B cell (primary cell): ENCODE results near the gene SYCP2. TPM values are rescaled to one million over a fixed set of nuclear protein-coding genes. Genes with fewer than 3 reads are reported as not detected.

Source experiments
- ATAC-seq: fragments of 200-7000 bp; cut with Tn5 transposase; one replicate; pipeline ENCODE4 v1.10.0; 2021; ENCODE audit warnings: low read depth, mild to moderate bottlenecking, moderate number of reproducible peaks, moderate library complexity
- CTCF ChIA-PET: fragments of 350-600 bp; sonication (Branson Sonifier 250); formaldehyde crosslinking; loops from one replicate; lab custom pipeline; 2021; ENCODE audit warnings: antibody characterized with exemption, inconsistent platforms; lab: Charles Lee
- POLR2A ChIA-PET: fragments of 350-600 bp; sonication (Branson Sonifier 250); formaldehyde crosslinking; loops from one replicate; lab custom pipeline; 2021; ENCODE audit warnings: antibody characterized with exemption; lab: Charles Lee
- DNase-seq: peaks from one replicate; pipeline ENCODE4 v3.0.0; 2013
- H2AFZ ChIP-seq: 2 replicates; pipeline ENCODE4 v1.6.1; 2012; ENCODE audit warnings: mild to moderate bottlenecking, low read depth, low read length; ENCODE audit not compliant: insufficient read depth, poor library complexity, severe bottlenecking
- H3K27ac ChIP-seq, 2 donors: 1 replicate in 1 of 2; 2 replicates in 1 of 2; pipeline ENCODE4 v1.5.1; 2012 to 2013; ENCODE audit warnings: low read length in 2 of 2, mild to moderate bottlenecking in 2 of 2, moderate library complexity in 1 of 2
- H3K27me3 ChIP-seq, 4 experiments: fragments of 200-600 bp in 1 of 4; sonication (generic) in 1 of 4; replicated peaks in 1 of 4; 1 replicate in 2 of 4; 2 replicates in 2 of 4; pipeline versions ENCODE4 v1.6.1 to v1.7.0; 2013 to 2016; ENCODE audit warnings: low read length in 3 of 4, mild to moderate bottlenecking in 2 of 4, mixed read lengths in 1 of 4, moderate library complexity in 1 of 4; ENCODE audit not compliant: insufficient read depth in 4 of 4, control insufficient read depth in 3 of 4; ENCODE audit errors: control extremely low read depth in 1 of 4
- H3K36me3 ChIP-seq, 2 experiments: replicated peaks in 1 of 2; 1 replicate in 1 of 2; 2 replicates in 1 of 2; pipeline versions ENCODE4 v1.6.1 to v1.7.1; 2013; ENCODE audit warnings: low read length in 1 of 2; ENCODE audit not compliant: insufficient read depth in 2 of 2, control insufficient read depth in 1 of 2; ENCODE audit errors: control extremely low read depth in 1 of 2, extremely low read depth in 1 of 2
- H3K4me1 ChIP-seq, 2 donors: fragments of 200-600 bp in 1 of 2; sonication (generic) in 1 of 2; 1 replicate in 1 of 2; 2 replicates in 1 of 2; pipeline versions ENCODE4 v1.5.1 to v1.6.1; 2013 to 2017; ENCODE audit warnings: low read length in 2 of 2; ENCODE audit not compliant: control insufficient read depth in 2 of 2, insufficient read depth in 2 of 2
- H3K4me2 ChIP-seq: replicated peaks from 2 replicates; pipeline ENCODE3; 2012; ENCODE audit warnings: mild to moderate bottlenecking, low read depth, low read length; ENCODE audit not compliant: poor library complexity, severe bottlenecking
- H3K4me3 ChIP-seq, 5 experiments: fragments of 200-600 bp in 1 of 5; sonication (generic) in 1 of 5; 1 replicate in 3 of 5; 2 replicates in 2 of 5; pipeline versions ENCODE4 v1.5.1 to v1.7.0; 2011 to 2016; ENCODE audit warnings: low read length in 4 of 5, mild to moderate bottlenecking in 4 of 5, low read depth in 2 of 5, control low read depth in 1 of 5, moderate library complexity in 1 of 5; ENCODE audit not compliant: insufficient read depth in 1 of 5; ENCODE audit errors: control extremely low read depth in 1 of 5, extremely low read depth in 1 of 5
- H3K79me2 ChIP-seq: fragments of 200-600 bp; sonication (generic); one replicate; pipeline ENCODE4 v1.6.0; 2016; ENCODE audit warnings: low read length; ENCODE audit not compliant: control insufficient read depth, insufficient read depth
- H3K9ac ChIP-seq: fragments of 200-600 bp; sonication (generic); 2 replicates; pipeline ENCODE4 v1.6.1; 2017; ENCODE audit warnings: mild to moderate bottlenecking, low read length, moderate library complexity
- H3K9me3 ChIP-seq, 3 donors: one replicate each; pipeline versions ENCODE4 v1.6.1 to v1.7.1; 2013; ENCODE audit warnings: low read length in 2 of 3; ENCODE audit not compliant: control insufficient read depth in 2 of 3, insufficient read depth in 1 of 3; ENCODE audit errors: control extremely low read depth in 1 of 3
- H4K20me1 ChIP-seq: 2 replicates; pipeline ENCODE4 v1.6.0; 2012; ENCODE audit warnings: mild to moderate bottlenecking, low read length; ENCODE audit not compliant: insufficient read depth, control insufficient read depth, poor library complexity, severe bottlenecking
- H3K27ac Mint-ChIP-seq: one replicate; pipeline ENCODE4 v1.8.0; 2021; ENCODE audit warnings: mixed read lengths
- H3K27me3 Mint-ChIP-seq: one replicate; pipeline ENCODE4 v1.8.0; 2021; ENCODE audit warnings: mixed read lengths
- H3K4me1 Mint-ChIP-seq: one replicate; pipeline ENCODE4 v1.8.0; 2021; ENCODE audit warnings: mixed read lengths
- H3K4me3 Mint-ChIP-seq: one replicate; pipeline ENCODE4 v1.8.0; 2021; ENCODE audit warnings: mixed read lengths
- H3K9me3 Mint-ChIP-seq: one replicate; pipeline ENCODE4 v1.8.0; 2022; ENCODE audit warnings: mixed read lengths; ENCODE audit not compliant: insufficient read depth
- EZH2 ChIP-seq: IDR thresholded peaks from 2 replicates; pipeline ENCODE4 v1.6.1; 2012; ENCODE audit warnings: borderline replicate concordance, low read depth, mild to moderate bottlenecking, moderate library complexity, low read length; ENCODE audit not compliant: insufficient read depth, poor library complexity, severe bottlenecking
- WGBS: methylation state at CpG from one replicate; pipeline ENCODE4 v1.1.5; 2013; ENCODE audit warnings: missing lambda C conversion rate; ENCODE audit not compliant: insufficient coverage; 5-methylcytosine and 5-hydroxymethylcytosine counted together
- intact Hi-C: fragments of 100-400 bp; cut with micrococcal nuclease; formaldehyde crosslinking; loops from one replicate; pipeline ENCODE4 v1.10.0; 2022
- polyA plus RNA-seq: library from polyadenylated mRNA; depleted of rRNA; stranded (reverse); fragments of >200 nt; gene quantifications from 2 replicates; pipeline ENCODE4 v1.2.3, GENCODE V29; 2012
- total RNA-seq, 2 donors: library from RNA; stranded (reverse); fragments of 120-200 nt in 1 of 2; gene quantifications; 1 replicate in 1 of 2; 2 replicates in 1 of 2; pipeline versions ENCODE4 v1.2.3 to v1.2.4, GENCODE V29; 2013 to 2022
- TF ChIP-seq, protein P1 (sequence below): fragments of 200-600 bp; IDR thresholded peaks from one replicate; pipeline ENCODE4 v1.8.0; 2022; ENCODE audit warnings: antibody characterized with exemption, mild to moderate bottlenecking

SYCP2 gene
- total and polyA plus RNA-seq, 2 donors (not counting 1 experiment from before 2014, with no cell fraction given): 0.98 to 4.5 TPM

DNA sequence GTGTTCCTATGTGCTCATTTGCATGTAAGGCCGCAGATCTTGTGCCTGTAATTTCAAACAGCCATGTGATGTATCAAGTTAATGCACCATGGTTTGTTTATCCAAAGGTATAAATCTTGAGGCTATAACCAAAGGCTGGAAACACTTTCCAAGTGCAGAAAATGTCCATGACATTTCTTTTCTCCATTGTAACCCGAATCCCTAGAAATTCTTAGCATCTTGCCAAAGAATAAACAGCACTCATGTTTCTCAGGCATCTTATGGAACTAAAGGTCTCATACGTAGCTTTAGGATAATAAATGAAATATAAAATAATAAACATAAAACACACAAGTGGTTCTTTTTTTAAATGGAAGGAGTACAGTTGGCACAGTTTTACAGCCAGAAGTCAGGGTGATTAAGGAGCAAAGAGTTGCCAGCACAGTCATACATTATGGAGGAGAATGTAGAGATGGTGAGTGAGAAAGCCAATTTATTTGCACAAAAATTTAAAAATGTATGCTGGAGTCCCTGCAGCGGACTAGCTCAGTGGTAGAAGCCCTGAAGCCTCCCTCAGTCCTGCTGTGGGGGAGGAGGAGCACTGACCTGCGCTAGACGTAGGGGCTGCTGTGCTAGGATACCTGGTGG is 42.8 kb upstream of the SYCP2 start:
- Mint-ChIP-seq H3K4me3 (no peak overlapping the region), H3K27me3 (no peaks in the 10 kb centered on the region), H3K27ac (no peak overlapping the region), H3K9me3 (no peaks in the 10 kb centered on the region), H3K4me1 (no peaks in the 10 kb centered on the region)
- H2AFZ ChIP-seq: no peak overlapping the region
- no peaks in the 10 kb centered on the region for H4K20me1 ChIP-seq
- no peak overlapping the region for H3K4me2 ChIP-seq
- H3K27me3 ChIP-seq: no peaks in the 10 kb centered on the region
- no peak overlapping the region for H3K27ac ChIP-seq
- ATAC-seq (no peak), DNase-seq (no peak)
- no peak overlapping the region for H3K4me3 ChIP-seq
- no peaks in the 10 kb centered on the region for H3K9me3 ChIP-seq
- no peaks in the 10 kb centered on the region for H3K4me1 ChIP-seq
- ChIA-PET CTCF (no interaction called here), POLR2A (no interaction called here)
- WGBS: 95% methylated on average over 4 of the region's 6 CpGs
- intact Hi-C loops: no loop called here
- no peaks in the 10 kb centered on the region for H3K36me3 ChIP-seq
- TF ChIP-seq, protein P1, sequence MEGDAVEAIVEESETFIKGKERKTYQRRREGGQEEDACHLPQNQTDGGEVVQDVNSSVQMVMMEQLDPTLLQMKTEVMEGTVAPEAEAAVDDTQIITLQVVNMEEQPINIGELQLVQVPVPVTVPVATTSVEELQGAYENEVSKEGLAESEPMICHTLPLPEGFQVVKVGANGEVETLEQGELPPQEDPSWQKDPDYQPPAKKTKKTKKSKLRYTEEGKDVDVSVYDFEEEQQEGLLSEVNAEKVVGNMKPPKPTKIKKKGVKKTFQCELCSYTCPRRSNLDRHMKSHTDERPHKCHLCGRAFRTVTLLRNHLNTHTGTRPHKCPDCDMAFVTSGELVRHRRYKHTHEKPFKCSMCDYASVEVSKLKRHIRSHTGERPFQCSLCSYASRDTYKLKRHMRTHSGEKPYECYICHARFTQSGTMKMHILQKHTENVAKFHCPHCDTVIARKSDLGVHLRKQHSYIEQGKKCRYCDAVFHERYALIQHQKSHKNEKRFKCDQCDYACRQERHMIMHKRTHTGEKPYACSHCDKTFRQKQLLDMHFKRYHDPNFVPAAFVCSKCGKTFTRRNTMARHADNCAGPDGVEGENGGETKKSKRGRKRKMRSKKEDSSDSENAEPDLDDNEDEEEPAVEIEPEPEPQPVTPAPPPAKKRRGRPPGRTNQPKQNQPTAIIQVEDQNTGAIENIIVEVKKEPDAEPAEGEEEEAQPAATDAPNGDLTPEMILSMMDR: no peak
- TF ChIP-seq EZH2: no peak
- no peaks in the 10 kb centered on the region for H3K79me2 ChIP-seq
- no peak overlapping the region for H3K9ac ChIP-seq

DNA sequence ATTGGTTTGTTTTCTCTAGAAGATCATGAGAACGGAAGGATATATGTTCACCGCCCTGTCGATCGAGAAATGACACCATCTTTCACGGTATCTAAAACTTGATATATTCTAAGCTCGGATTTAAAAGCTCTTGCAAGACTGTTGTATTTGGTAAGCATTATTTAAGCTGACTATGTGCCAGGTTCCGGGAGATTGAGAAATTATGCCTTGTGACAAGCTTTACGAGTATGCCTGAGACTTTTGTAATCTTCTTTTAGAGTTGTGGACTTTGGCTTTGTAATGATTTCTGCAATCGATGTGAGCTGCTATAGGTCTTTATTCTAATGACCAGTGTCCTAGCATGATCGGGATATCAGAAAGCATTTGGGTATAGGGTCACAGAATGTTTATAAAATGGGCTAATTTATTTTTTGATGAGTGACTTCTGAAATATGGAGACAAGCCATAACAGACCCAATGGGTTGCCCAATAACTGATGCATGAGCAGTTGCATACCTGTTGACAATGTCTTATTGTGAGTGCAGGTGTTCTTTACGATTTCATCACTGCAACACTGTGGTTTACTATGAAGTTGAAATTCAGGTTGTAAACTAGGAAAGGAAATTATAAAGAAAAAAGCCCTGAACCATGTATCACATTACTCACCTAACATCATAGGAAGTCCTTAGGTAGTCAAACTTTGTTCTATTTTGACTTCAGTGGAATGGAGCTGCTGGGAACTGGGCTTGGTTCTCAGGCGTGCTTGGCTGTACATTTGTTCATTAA is 38.8 kb upstream of the SYCP2 start:
- no peaks in the 10 kb centered on the region for H3K79me2 ChIP-seq
- 99% methylated on average over 5 of the region's 12 CpGs for WGBS
- no peak overlapping the region for H3K4me3 ChIP-seq
- H3K9me3 ChIP-seq: no peaks in the 10 kb centered on the region
- H3K36me3 ChIP-seq: no peaks in the 10 kb centered on the region
- Mint-ChIP-seq H3K4me3 (no peak overlapping the region), H3K9me3 (no peaks in the 10 kb centered on the region), H3K4me1 (no peaks in the 10 kb centered on the region), H3K27me3 (no peaks in the 10 kb centered on the region), H3K27ac (no peak overlapping the region)
- TF ChIP-seq, protein P1: no peak
- no peak for TF ChIP-seq EZH2
- ChIA-PET POLR2A (no interaction called here), CTCF (no interaction called here)
- no peaks in the 10 kb centered on the region for H4K20me1 ChIP-seq
- intact Hi-C loops: no loop called here
- ATAC-seq (no peak), DNase-seq (no peak)
- H3K27me3 ChIP-seq: no peaks in the 10 kb centered on the region
- H3K9ac ChIP-seq: no peak overlapping the region
- no peaks in the 10 kb centered on the region for H3K4me1 ChIP-seq
- no peak overlapping the region for H2AFZ ChIP-seq
- no peak overlapping the region for H3K27ac ChIP-seq
- no peak overlapping the region for H3K4me2 ChIP-seq
